Astrocyte (in vitro differentiated cells and primary cell): ENCODE measurements around the gene DNAH14.

Experiments used
- EZH2 ChIP-seq: IDR thresholded peaks from 2 replicates; pipeline ENCODE4 v1.6.1; 2012; ENCODE audit warnings: mild to moderate bottlenecking, low read length, inconsistent platforms; ENCODE audit not compliant: insufficient read depth
- TF ChIP-seq, protein P1 (sequence below): IDR thresholded peaks from 2 replicates; pipeline ENCODE4 v1.5.1; 2011; ENCODE audit warnings: low read depth, mild to moderate bottlenecking, inconsistent platforms, low read length, moderate library complexity; ENCODE audit not compliant: insufficient read depth

DNA sequence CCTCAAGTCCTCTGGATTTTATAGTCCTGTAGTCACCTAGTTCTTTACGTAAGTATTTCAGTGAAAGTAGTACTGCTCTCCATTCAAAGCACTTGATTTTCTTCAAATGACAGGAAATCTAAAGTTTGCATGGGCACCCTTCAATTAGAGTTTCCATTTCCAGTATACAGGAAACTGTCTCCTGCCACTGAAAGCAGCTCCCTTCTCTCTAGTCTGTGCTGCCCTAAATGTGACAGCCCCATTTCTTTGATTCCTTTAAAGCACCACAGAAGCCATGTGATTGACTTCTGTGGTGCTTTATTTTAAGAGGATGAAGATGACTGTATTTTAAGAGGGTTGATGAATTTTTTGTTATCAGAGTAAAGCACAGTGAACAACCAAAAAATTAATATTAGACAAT lies 226.1 kb downstream of the DNAH14 start:
- TF ChIP-seq, protein P1, sequence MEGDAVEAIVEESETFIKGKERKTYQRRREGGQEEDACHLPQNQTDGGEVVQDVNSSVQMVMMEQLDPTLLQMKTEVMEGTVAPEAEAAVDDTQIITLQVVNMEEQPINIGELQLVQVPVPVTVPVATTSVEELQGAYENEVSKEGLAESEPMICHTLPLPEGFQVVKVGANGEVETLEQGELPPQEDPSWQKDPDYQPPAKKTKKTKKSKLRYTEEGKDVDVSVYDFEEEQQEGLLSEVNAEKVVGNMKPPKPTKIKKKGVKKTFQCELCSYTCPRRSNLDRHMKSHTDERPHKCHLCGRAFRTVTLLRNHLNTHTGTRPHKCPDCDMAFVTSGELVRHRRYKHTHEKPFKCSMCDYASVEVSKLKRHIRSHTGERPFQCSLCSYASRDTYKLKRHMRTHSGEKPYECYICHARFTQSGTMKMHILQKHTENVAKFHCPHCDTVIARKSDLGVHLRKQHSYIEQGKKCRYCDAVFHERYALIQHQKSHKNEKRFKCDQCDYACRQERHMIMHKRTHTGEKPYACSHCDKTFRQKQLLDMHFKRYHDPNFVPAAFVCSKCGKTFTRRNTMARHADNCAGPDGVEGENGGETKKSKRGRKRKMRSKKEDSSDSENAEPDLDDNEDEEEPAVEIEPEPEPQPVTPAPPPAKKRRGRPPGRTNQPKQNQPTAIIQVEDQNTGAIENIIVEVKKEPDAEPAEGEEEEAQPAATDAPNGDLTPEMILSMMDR, result no peak
- no peak for TF ChIP-seq EZH2
